Left lung (tissue), 10 donors: ENCODE results near the gene OR5T3. TPM values are rescaled to one million over a fixed set of nuclear protein-coding genes. Genes with fewer than 3 reads are reported as not detected.

Source experiments
- ATAC-seq: fragments of 200-7000 bp; cut with Tn5 transposase; one replicate; pipeline ENCODE4 v1.9.1; 2020; ENCODE audit warnings: moderate library complexity
- DNase-seq, 4 donors: peaks; one replicate each; pipeline ENCODE4 v3.0.0-alpha.2; 2013 to 2020
- H3K27ac ChIP-seq, 2 donors: fragments of 200-600 bp; sonication (generic) in 1 of 2; one replicate each; pipeline versions ENCODE4 v1.5.0 to v1.8.0; 2020 to 2021
- H3K27me3 ChIP-seq, 2 donors: fragments of 200-600 bp; sonication (generic) in 1 of 2; one replicate each; pipeline versions ENCODE4 v1.5.0 to v1.8.0; 2020 to 2021
- H3K36me3 ChIP-seq, 2 donors: fragments of 200-600 bp; sonication (generic) in 1 of 2; one replicate each; pipeline versions ENCODE4 v1.5.0 to v1.8.0; 2020 to 2021
- H3K4me1 ChIP-seq, 2 donors: fragments of 200-600 bp; one replicate each; pipeline ENCODE4 v1.8.0; 2021
- H3K4me3 ChIP-seq, 2 donors: fragments of 200-600 bp; sonication (generic) in 1 of 2; one replicate each; pipeline versions ENCODE4 v1.5.0 to v1.8.0; 2020 to 2021; ENCODE audit warnings: mild to moderate bottlenecking in 1 of 2
- H3K9me3 ChIP-seq, 2 donors: fragments of 200-600 bp; sonication (generic) in 1 of 2; one replicate each; pipeline versions ENCODE4 v1.5.0 to v1.8.0; 2020 to 2021
- intact Hi-C, 2 donors: fragments of 100-400 bp; cut with DNase I; formaldehyde crosslinking; loops; one replicate each; pipeline versions ENCODE4 v1.11.2 to v1.14.2; 2022
- polyA plus RNA-seq, 6 donors: library from polyadenylated mRNA; unstranded; fragments of 120-200 nt; gene quantifications; one replicate each; pipeline ENCODE4 v1.2.1, GENCODE V29; 2013; ENCODE audit not compliant: insufficient read length in 6 of 6
- total RNA-seq, 2 donors: library from RNA; stranded (reverse); fragmentation: NEBNext Ultra II Directional; extraction: Animal tissue kit (Norgen Biotek cat#: 25700); gene quantifications; one replicate each; pipeline ENCODE4 v1.2.1, GENCODE V29; 2021
- TF ChIP-seq, protein P1 (sequence below), 2 donors: fragments of 200-600 bp; sonication (generic) in 1 of 2; IDR thresholded peaks; one replicate each; pipeline versions ENCODE4 v1.5.0 to v1.8.0; 2021; ENCODE audit warnings: antibody characterized with exemption in 2 of 2
- donor health status: DM: no; HTN: yes; CAD: no.
- donor health status: DM: no; HTN: no; CAD: no.

The OR5T3 gene
- total and polyA plus RNA-seq, 8 donors: not detected

DNA sequence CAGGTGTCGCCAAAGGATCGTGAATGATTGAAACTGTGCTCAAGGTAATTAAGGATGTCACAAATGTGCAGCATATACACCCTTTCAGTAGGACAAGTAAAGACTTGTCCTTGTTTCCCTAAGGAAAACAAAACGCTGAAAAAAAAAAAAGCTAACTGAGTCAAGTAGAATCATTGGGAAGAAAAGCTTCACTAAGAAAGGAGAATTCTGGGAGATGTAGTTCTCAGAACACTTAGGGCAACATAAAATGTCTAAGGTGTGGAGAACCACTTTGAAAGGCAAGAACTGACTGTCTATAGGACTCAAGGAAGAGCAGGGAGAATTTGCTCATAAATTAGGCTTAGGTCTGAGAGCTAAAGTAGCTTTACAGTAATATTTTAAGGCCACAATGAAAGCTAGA is 19.0 kb downstream of the OR5T3 start:
- TF ChIP-seq, protein P1, sequence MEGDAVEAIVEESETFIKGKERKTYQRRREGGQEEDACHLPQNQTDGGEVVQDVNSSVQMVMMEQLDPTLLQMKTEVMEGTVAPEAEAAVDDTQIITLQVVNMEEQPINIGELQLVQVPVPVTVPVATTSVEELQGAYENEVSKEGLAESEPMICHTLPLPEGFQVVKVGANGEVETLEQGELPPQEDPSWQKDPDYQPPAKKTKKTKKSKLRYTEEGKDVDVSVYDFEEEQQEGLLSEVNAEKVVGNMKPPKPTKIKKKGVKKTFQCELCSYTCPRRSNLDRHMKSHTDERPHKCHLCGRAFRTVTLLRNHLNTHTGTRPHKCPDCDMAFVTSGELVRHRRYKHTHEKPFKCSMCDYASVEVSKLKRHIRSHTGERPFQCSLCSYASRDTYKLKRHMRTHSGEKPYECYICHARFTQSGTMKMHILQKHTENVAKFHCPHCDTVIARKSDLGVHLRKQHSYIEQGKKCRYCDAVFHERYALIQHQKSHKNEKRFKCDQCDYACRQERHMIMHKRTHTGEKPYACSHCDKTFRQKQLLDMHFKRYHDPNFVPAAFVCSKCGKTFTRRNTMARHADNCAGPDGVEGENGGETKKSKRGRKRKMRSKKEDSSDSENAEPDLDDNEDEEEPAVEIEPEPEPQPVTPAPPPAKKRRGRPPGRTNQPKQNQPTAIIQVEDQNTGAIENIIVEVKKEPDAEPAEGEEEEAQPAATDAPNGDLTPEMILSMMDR (IDR thresholded peaks at IDR 0.05): no peak
- DNase-seq (no peak), ATAC-seq (no peak)
- Histone ChIP-seq H3K9me3 (peaks cover 0 to 18% of the 10 kb centered on the region in 2 donors), H3K36me3 (no peaks in the 10 kb centered on the region), H3K27ac (no peak overlapping the region), H3K27me3 (no peaks in the 10 kb centered on the region), H3K4me3 (no peak overlapping the region), H3K4me1 (no peaks in the 10 kb centered on the region)
- intact Hi-C loops: no loop called here

DNA sequence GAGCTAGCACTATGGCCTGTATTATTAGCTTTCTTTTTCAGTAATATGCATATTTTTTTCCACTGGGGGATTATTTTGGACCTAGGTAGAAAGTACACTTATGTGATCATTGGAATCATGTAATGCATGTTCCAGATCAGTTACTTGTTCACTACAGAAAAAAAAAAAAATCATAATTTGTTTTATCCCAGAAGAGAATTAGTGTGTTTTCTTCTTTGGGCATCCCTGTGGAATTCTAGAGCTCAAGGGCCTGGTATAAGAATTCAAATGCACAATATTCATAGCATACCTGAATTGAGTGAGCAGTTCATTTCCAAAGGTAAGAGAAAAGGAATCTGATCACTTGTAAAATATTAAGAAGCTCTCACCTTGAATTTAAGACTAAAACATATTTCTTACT is 21.8 kb downstream of the OR5T3 start, which contains the start of gene OR5T1:
OR5T1 (plus strand) TSS at position 301 of the 400 bp plus-strand sequence. CDS start 1,485 bp downstream, outside the sequence.
- Histone ChIP-seq H3K27ac (no peak within 1 kb of the TSS), H3K36me3 (no peaks in the 10 kb centered on the region), H3K27me3 (no peaks in the 10 kb centered on the region), H3K4me3 (no peak within 1 kb of the TSS), H3K9me3 (peaks cover 0 to 16% of the 10 kb centered on the region in 2 donors), H3K4me1 (no peaks in the 10 kb centered on the region)
- ATAC-seq: no peak
- intact Hi-C loops: no loop called here
- TF ChIP-seq, protein P1 (IDR thresholded peaks at IDR 0.05): no peak
- no peak for DNase-seq

DNA sequence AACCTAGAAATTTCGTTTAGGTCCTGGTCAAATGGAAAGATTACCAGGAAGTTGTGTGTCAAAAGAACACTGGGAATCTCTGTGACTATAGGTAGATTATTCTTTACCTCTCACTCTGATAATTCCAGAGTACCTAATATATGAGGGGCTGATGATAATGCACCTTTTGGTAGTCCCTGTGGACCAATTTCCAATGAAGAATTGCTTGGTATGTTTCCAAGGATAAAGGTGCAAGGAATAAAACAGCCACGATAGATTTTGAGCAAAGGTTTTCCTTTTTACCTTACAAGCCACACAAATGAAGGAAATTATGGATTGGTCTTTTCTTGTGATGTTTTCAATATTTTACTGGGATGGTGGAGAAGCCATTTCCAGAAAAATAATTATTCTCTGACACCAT is 40.1 kb downstream of the OR5T3 start, which contains the start of gene OR8H1:
OR8H1 (minus strand) TSS at position 101 of the 400 bp plus-strand sequence. CDS start 1,192 bp downstream, outside the sequence.
- intact Hi-C loops: no loop called here
- TF ChIP-seq, protein P1 (IDR thresholded peaks at IDR 0.05): no peak
- no peak within 1 kb of the TSS for H3K27ac ChIP-seq
- no peaks in the 10 kb centered on the region for H3K27me3 ChIP-seq
- H3K4me3 ChIP-seq: no peak within 1 kb of the TSS
- H3K36me3 ChIP-seq: no peaks in the 10 kb centered on the region
- DNase-seq (no peak), ATAC-seq (no peak)
- H3K4me1 ChIP-seq: no peaks in the 10 kb centered on the region
- H3K9me3 ChIP-seq: no peaks in the 10 kb centered on the region

DNA sequence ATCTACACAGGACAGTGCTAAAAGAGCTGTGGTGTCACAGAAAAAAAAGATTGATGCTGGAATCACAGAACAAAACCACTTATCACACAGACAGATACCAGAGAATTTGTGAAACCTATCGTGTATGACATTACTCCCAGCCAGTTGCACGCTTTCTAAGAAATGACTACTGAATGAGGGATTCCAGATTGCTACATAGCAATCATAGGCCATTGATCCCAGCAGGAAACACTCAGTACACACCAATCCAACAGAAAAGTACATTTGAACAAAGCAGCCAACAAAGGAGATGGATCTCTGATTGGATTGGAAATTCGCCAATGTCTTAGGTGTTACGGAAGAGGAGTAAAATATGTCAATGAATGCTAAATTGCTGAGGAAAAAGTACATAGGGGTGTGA is 44.8 kb downstream of the OR5T3 start:
- no peak for DNase-seq
- Histone ChIP-seq H3K36me3 (no peaks in the 10 kb centered on the region), H3K4me1 (no peaks in the 10 kb centered on the region), H3K9me3 (no peaks in the 10 kb centered on the region), H3K27ac (no peak overlapping the region), H3K4me3 (no peak overlapping the region), H3K27me3 (no peaks in the 10 kb centered on the region)
- intact Hi-C loops: no loop called here
- ATAC-seq: no peak
- TF ChIP-seq, protein P1 (IDR thresholded peaks at IDR 0.05): no peak

Other genes starting within 250 kb of the OR5T3 start
- not detected for gene OR5AS1, start 224.6 kb upstream of the OR5T3 start, total RNA-seq
- under 1 TPM; 0.04 to 0.14 (median 0.07) TPM for gene OR5AS1, start 224.6 kb upstream of the OR5T3 start, polyA plus RNA-seq
- gene OR8I2, start 158.9 kb upstream of the OR5T3 start, total RNA-seq: not detected
- not detected for gene OR8I2, start 158.9 kb upstream of the OR5T3 start, polyA plus RNA-seq
- gene OR8H2, start 148.6 kb upstream of the OR5T3 start, total RNA-seq: not detected
- gene OR8H2, start 148.6 kb upstream of the OR5T3 start, polyA plus RNA-seq: under 1 TPM in 3 of 6 donors, not detected in 3; 0.04 to 0.07 (median 0.06) TPM
- not detected for gene OR8H3, start 129.9 kb upstream of the OR5T3 start, total RNA-seq
- gene OR8H3, start 129.9 kb upstream of the OR5T3 start, polyA plus RNA-seq: not detected
- gene OR8J3, start 112.1 kb upstream of the OR5T3 start, total RNA-seq: not detected
- gene OR8J3, start 112.1 kb upstream of the OR5T3 start, polyA plus RNA-seq: not detected
- gene OR8K5, start 91.9 kb upstream of the OR5T3 start, total RNA-seq: not detected
- not detected for gene OR8K5, start 91.9 kb upstream of the OR5T3 start, polyA plus RNA-seq
- not detected for gene OR5J2, start 75.6 kb upstream of the OR5T3 start, total RNA-seq
- gene OR5J2, start 75.6 kb upstream of the OR5T3 start, polyA plus RNA-seq: not detected
- not detected for gene OR5T2, start 18.0 kb upstream of the OR5T3 start, total RNA-seq
- gene OR5T2, start 18.0 kb upstream of the OR5T3 start, polyA plus RNA-seq: not detected
- not detected for gene OR5T1, start 21.9 kb downstream of the OR5T3 start, total RNA-seq
- gene OR5T1, start 21.9 kb downstream of the OR5T3 start, polyA plus RNA-seq: not detected
- not detected for gene OR8H1, start 40.0 kb downstream of the OR5T3 start, total RNA-seq
- under 1 TPM in 2 of 6 donors, not detected in 4; 0.04 to 0.06 TPM for gene OR8H1, start 40.0 kb downstream of the OR5T3 start, polyA plus RNA-seq
- gene OR8K3, start 62.9 kb downstream of the OR5T3 start, total RNA-seq: not detected
- gene OR8K3, start 62.9 kb downstream of the OR5T3 start, polyA plus RNA-seq: not detected
- gene OR8K1, start 93.8 kb downstream of the OR5T3 start, total RNA-seq: not detected
- gene OR8K1, start 93.8 kb downstream of the OR5T3 start, polyA plus RNA-seq: not detected
- gene OR8J1, start 102.0 kb downstream of the OR5T3 start, total RNA-seq: not detected
- not detected for gene OR8J1, start 102.0 kb downstream of the OR5T3 start, polyA plus RNA-seq
- not detected for gene OR8U1, start 123.4 kb downstream of the OR5T3 start, total RNA-seq
- gene OR8U1, start 123.4 kb downstream of the OR5T3 start, polyA plus RNA-seq: not detected
- not detected for gene OR5AL1, start 160.4 kb downstream of the OR5T3 start, total RNA-seq
- gene OR5AL1, start 160.4 kb downstream of the OR5T3 start, polyA plus RNA-seq: not detected
- not detected for gene OR5M3, start 221.1 kb downstream of the OR5T3 start, total RNA-seq
- not detected for gene OR5M3, start 221.1 kb downstream of the OR5T3 start, polyA plus RNA-seq
- not detected for gene OR5M8, start 239.1 kb downstream of the OR5T3 start, total RNA-seq
- not detected for gene OR5M8, start 239.1 kb downstream of the OR5T3 start, polyA plus RNA-seq